ENCODE measurements around the gene FGFBP3.

The FGFBP3 gene, protein sequence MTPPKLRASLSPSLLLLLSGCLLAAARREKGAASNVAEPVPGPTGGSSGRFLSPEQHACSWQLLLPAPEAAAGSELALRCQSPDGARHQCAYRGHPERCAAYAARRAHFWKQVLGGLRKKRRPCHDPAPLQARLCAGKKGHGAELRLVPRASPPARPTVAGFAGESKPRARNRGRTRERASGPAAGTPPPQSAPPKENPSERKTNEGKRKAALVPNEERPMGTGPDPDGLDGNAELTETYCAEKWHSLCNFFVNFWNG

DNA sequence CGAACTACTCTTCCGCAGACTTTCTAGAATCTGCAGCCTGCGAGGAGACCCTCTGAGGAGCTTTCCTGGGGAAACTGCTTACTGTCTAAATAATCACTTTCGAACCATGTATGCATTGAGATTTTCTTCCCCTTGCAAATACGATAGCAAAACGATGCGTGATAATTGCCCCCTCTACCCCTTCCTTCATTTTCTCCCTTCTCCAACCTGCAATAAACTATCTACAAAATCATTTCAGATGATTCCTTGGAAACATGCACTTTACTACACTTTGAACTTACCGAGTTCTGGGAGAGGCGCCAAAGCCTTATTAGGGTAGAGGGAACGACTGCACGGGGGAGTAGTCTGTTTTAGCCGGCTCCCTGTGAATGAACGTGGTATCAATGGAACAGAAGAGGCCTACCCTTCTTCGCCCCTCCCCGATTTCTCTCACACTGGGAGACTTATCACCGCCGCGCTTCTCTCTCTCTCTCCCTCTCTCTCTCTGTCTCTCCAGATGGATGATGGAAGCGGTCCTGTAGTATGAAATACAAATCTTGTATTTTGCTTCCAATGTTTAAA lies at the start of gene FGFBP3:
FGFBP3 (minus strand) TSS at position 370 of the 561 bp plus-strand sequence. CDS start 517 bp downstream, outside the sequence.
- DNase-seq (ENCODE audit: low read depth in 2 of 2) = no peak

DNA sequence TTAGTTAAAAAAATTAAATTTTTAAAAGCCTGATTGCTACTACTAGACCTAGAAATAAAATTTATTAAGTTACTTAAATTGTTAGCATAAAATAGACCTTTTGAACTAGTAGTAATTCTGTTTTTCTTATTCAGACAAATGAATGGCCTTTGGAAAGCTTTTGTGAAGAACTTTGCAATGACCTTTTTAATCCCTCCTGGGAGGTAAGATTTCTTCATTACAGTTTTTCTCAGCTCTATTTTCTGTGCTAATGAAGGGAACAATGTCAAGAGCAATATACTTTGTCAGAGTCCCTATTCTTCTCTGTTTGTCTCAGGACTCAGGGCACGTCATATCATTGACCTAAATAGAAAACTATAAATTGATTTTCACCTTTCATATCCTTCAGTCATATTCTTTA lies 47.8 kb upstream of the FGFBP3 start:
- no peak for DNase-seq (ENCODE audit: low read depth in 2 of 2)

DNA sequence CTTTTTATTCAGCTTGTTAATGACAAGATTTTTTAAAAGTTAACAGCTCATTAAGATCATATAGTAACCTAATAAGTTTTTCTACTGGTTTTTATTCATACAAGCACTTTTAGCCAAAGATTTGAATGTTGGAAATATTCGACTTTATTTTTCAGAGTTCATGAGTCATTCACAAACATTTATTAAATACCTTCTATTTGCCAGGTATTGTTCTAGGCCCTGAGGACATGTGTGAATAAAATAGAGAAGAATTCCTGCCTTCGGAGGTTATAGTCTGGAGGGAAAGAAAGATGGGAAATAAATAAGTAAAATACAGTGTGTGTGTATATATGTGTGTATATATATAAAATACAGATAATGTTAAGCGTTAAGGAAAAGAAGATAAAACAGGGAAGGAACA lies 45.8 kb upstream of the FGFBP3 start:
- no peak for DNase-seq (ENCODE audit: low read depth in 2 of 2)

DNA sequence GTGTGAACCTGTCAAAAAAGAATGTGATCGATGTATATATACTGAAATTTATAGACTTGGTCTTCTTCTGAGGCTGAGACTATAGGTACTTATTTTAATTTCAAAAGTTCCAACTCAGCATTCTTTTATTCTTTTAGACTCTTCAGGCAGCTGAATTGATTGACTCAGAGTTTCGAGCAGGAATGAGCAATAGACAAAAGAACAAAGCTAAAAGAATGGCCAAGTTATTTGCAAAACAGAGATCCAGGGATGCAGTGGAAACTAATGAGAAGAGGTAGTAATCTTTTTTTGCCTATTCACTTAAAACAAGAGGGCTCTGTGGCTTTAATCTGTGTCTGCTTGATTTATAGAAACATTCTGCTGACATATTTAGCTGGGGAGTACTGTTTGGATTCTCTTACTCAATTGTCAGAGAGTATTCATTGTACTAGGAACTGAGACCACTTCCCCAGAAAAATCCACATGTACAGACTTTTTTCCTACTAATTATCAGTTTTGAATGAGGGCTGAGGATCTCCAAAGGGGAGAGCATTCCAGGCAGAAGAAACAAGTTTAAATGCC lies 44.4 kb upstream of the FGFBP3 start:
- no peak for DNase-seq (ENCODE audit: low read depth in 2 of 2)

DNA sequence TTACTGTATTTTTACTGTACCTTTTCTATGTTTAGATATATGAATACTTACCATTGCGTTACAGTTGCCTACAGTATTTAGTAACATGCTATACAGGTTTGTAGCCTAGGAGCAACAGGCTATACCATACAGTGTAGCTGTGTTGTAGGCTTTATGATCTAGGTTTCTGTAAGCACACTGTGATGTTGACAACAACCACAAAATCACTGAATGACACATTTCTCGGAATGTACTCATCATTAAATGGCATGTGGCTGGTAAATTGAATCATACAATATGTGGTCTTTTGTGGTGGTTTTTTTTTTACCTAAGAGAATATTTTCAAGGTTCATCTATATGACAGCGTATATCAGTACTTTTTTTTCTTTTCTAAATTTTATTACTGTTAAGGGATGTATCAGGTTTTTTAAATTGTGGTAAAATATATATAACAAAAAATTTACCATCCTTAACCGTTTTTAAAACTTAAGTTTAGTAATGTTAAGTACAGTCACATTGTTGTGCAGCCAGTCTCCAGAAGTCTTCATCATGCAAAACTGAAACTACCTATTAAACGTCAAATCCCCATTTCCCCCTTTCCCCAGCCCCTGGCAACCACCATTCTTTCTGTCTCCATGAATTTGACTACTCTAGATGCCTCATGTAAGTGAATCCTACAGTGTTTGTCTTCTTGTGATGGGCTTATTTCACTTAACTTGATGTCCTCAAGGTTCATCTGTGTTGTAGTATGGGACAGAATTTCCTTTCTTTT lies 35.8 kb upstream of the FGFBP3 start:
- no peak for DNase-seq (ENCODE audit: low read depth in 2 of 2)

DNA sequence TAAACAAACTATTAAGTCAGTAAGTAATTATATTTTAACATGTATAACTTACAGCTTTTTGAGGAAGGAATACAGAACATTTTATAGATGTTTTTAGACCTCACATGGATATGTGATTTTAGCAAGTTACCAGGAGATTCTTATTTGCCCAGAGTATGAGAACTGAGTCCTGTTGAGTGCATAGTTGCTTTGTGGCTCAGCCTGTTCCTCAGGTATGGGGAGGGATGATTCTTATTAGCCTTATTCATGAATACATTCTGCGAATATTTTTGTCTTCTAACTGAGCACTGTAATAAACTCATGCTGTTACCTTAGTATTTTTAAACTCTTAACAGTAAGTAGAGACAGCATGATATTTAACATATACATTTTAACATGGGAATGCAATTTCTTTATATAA lies 32.1 kb upstream of the FGFBP3 start:
- no peak for DNase-seq (ENCODE audit: low read depth in 2 of 2)

DNA sequence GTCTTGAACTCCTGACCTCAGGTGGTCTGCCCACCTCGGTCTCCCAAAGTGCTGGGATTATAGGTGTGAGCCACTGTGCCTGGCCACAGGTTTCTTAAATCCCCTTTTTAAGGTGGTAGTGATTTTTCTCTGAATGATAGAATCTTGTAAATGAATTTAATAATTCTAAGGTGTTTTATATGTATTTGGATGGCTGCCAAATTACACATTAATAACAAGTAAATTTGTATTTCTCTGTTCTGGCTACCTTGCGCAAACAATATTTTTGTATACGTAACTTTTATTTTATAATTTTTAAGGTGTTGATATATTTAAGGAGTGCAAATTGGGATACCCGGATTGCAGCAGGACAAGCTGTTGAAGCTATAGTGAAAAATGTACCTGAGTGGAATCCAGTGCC lies 30.4 kb upstream of the FGFBP3 start:
- DNase-seq (ENCODE audit: low read depth in 2 of 2) = no peak

DNA sequence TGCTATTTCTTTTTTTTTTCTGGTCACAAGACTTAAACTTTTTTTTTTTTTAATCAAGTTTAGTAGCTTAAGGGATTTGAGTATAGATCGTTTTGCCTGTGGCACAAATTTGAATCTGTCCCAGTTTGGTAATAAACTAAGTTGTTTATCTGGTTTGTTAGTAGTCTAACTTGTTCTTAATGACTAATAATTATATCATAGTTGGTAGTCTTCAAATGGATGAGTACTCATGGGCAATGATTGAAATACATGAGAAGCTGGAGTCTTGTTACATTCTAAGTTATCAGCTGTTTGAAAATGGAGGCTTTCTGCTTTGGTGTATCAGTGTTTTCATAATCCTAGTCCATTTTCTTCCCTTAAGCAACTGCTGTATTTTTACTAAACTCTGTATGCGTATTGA lies 26.6 kb upstream of the FGFBP3 start:
- no peak for DNase-seq (ENCODE audit: low read depth in 2 of 2)

DNA sequence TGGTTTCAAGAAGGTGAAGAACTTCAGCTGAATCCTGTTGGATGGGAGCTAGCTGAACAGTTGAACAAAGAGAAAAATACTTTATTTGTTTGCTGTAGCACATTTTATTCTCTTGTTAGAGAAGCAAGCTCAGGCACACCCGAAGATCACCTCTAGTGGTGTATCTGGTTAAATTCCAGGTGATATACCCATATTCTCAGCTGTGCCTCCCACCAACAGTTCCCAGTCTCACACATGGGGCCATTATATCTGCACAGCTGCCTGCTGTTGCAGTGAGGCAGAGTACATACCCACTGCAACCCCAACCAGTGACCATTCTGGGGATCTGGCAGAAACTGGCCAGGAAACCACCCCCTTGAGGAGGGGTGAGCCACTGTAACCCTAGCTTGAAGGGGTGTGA lies 23.5 kb upstream of the FGFBP3 start:
- DNase-seq (ENCODE audit: low read depth in 2 of 2) = no peak

DNA sequence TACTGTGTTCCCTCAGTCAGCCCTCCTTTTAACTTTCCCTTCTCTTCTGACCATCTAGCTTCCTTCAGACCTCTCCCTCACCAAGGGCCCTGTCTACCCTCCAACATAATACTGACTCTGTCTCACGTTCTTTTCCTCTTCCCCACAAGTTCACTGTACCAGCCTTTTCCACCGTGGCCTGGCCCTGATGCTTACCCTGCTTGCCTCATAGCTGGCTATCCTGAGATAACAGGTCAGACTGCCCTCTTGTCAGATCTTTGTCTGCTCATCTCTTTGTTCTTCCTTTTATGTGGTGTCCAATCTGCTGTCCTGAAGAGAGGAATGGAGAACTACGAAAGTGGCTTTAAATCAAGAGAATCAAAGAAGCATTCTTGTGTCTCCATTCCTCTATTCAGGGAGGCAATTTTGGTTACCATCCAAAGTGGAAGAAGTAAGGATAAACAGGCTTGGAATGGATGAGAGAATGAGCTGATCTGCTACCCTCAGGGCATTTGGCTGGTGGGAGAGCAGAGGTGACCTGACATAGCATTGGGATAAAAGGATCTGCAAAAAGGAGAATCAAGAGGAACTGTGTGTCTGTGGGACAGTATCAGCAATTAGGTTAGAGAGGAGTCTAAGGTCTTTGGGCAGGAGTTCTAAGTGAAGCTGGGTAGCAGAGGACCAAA lies 22.4 kb upstream of the FGFBP3 start:
- DNase-seq (ENCODE audit: low read depth in 2 of 2) = no peak

DNA sequence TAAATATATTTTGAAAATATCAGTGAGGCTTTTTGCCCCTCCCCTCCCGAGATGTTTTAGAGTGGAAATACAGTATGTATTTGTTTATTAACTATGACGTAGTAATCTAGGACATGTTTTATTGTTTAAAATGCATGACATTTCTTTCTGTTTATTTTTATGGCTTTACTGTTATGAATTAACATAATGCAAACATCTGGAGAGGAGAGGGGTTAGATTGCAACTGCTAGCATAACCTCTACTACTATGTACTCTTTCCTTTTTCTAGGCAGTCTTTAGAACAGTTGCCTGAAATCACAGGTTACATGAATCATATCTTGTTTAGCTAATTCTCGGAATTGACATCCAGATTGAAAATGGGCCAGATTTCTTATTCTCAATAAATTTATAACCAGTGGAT lies 21.7 kb upstream of the FGFBP3 start:
- no peak for DNase-seq (ENCODE audit: low read depth in 2 of 2)

DNA sequence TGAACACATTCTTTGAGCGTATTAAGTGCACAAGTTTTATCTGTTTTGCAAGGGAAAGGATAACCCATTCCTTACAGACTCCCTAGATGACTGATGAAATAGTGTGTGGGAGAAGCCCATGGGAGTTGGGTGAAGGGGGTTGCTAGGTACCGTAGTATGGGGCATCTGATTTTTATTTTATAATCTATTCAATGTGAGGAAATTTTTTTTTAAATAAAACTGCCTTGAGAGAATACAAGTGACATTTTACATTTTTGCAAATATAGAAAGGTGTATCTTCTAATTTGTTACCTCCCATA lies 15.7 kb upstream of the FGFBP3 start:
- DNase-seq (ENCODE audit: low read depth in 2 of 2) = no peak

DNA sequence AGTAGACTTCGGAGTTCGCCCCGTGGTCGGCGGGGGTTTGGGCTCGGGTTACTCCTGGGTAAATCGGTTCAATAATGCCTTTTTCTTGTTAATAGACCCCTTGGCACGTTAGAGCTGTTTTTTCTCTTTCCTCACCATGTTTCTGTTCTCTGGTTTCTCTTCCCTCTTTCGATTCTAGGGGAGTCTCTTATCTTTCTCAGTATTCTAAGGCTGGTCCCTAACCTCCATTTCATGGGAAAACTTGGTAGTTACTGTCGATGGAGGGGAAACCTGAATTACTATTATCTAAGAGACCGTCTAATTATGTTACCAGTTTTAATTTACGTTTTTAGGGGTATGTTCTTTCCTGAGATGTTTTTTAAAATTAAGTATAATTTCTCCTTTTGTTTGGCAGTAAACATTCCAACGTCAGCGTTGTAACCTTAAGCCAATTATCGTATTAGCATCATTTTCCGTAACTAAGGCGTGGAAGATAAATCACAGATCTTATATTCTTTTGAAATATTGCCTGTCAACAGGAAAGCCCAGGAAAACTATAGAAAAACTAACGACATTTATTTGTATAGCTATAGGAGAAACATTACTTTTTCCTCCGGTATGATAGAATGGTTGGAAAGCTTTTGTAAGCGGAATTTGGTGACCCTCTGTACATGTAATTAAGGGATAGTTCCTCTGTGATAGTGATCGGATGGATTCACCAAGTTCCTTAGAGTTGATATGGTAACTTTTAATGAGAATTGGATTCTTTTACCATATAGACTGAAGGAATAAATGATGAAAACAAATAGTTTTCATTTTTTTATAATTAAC lies 15.1 kb upstream of the FGFBP3 start:
- DNase-seq (ENCODE audit: low read depth in 2 of 2) = no peak

DNA sequence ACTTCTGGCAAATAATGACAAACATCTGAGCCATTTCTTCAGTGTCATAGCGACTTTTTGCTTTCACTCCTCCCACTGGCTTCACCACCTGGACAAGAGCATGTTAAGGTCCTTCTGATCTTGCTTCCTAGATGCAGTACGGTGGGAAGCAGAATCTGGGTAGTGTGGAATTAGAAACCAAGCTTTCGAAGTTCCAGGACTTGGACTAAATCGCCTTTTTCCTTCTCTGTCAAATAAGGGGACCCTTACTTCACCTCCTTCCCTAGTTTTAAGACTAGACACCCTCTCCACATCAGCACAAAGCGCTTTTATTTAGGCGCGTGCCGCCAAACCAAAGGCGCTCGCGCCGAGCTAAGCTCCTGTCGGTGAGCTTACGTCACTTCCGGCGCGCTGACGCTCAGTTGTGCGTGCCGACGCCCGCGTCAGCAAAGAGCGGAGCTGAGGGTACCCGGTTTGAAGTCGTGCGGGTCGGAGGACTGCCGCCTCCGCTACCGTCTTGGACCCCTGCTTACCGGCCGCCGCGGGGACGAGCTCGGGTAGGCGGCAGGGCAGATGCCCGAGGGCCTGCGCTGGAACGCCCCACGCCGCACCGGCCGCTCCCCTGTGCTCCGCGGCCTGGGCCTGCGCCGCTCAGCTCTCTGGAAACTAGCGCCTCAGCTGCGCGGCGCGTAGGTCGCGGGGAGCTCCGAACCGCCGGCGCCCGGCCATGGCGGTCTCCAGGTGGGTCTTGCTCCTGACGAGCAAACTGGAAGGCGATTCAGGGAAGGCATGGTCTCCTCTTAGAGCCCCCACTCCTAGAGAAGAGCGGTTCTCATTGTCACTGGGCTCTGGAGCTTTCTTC lies 14.3 kb upstream of the FGFBP3 start, which contains the start of gene BTAF1:
BTAF1 (plus strand) TSS at position 400 of the 841 bp plus-strand sequence; CDS start at position 707, 307 bp downstream.
- peak; percentile 79 to 84 for DNase-seq (ENCODE audit: low read depth in 2 of 2)

DNA sequence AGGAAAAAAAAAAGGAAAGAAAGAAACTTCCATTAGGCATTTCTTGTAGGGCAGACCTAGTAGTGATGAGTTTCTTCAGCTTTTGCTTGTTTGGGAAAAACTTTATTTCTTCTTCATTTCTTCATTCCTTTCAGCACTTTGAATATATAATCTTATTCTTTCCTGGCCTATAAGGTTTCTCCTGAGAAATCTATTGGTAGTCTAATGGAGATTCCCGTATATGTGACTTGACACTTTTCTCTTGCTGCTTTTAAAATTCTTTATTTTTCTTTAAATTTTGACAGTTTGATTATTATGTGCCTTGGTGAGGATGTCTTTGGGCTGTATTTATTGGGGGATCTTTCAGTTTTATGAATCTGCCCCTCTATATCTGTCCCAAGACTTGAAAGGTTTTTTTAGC lies 10.4 kb upstream of the FGFBP3 start:
- DNase-seq (ENCODE audit: low read depth in 2 of 2) = no peak

DNA sequence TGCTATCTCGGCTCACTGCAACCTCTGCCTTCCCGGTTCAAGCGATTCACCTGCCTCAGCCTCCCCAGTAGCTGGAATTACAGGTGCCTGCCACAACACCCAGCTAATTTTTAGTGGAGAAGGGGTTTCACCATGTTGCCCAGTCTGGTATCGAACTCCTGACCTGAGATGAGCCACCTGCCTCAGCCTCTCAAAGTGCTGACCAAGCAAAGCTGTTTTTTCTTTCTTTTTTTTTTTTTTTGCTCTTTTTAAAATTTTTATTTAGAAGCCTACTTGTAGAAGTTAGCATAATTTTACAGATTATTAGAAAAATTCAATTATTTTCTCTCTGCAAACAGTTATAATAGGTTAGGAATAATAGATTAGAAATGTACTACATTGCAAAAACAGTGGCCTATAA lies 1.2 kb upstream of the FGFBP3 start:
- no peak for DNase-seq (ENCODE audit: low read depth in 2 of 2)

DNA sequence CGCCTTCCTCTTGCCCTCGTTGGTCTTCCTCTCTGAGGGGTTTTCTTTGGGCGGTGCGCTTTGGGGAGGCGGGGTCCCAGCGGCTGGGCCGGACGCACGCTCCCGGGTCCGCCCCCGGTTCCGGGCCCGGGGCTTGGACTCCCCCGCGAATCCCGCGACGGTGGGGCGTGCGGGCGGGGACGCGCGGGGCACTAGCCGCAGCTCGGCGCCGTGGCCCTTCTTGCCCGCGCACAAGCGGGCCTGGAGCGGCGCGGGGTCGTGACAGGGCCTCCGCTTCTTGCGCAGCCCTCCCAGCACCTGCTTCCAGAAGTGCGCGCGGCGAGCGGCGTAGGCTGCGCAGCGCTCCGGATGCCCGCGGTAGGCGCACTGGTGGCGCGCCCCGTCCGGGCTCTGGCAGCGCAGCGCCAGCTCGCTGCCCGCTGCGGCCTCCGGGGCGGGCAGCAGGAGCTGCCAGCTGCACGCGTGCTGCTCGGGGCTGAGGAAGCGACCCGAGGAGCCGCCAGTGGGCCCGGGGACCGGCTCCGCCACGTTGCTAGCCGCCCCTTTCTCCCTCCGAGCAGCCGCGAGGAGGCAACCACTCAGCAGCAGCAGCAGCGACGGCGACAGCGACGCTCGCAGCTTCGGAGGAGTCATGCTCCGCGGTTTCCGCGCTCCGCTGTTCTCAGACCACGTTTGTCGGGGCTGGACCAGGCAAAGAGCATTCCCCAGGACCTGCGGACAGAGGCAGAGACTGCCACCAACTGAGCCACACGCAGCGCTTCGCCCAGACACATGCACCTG lies 759 bp downstream of the FGFBP3 start:
- peak; percentile 49 to 50 for DNase-seq (ENCODE audit: low read depth in 2 of 2)

DNA sequence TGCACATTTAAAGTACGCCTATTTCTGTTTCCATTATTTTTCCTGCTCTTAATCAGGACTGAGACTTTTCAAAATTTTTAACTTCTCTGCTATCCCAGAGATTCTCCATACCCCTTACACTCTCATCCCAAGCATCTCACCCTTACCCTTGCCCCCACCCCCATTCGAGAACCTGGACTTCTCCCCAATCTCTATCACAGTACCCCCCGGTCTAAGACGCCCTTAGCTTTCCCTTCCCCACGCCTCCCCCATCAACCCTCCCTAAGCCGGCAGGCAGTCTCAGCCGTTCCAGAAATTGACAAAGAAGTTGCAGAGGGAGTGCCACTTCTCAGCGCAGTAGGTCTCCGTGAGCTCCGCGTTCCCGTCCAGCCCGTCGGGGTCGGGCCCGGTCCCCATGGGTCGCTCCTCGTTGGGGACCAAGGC lies 1.4 kb downstream of the FGFBP3 start:
- DNase-seq (ENCODE audit: low read depth in 2 of 2) = no peak

DNA sequence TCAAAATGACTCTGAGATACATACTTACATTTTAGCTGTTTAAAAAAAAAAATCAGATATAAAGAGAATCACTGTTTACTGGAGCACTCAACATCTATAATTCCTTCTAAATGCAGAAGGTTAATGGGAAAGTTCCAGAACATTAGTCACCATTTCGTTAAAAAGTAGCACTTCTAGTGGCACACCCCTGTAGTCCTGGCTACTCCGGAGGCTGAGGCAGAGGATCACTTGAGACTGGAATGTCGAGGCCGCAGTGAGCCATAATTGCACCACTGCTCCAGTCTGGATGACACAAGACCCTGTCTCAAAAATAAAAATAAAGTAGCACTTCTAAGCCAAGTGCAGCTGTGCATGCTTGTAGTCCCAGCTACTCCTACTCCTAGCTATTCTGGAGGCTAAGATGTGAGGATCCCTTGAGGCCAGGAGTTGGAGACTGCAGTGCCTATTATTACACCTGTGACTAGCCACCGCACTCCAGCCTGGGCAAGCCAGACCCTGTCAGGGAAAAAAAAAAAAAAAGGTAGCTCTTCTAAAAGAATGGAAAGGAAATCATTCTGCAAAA lies 2.2 kb downstream of the FGFBP3 start:
- no peak for DNase-seq (ENCODE audit: low read depth in 2 of 2)

All from stimulated activated CD8-positive, alpha-beta memory T cell treated with anti-CD3 and anti-CD28 coated beads, Interleukin-2, amount 100 ng/mL, for 1 hour (primary cell).